ENCODE data around the gene HSD11B1L.

The HSD11B1L gene

GRCh38 chr19:5667751-5668271 is 13.0 kb upstream of the HSD11B1L start:
- no peak for DNase-seq (ENCODE audit: low spot score)

- DNase-seq (ENCODE audit: low spot score), result no peak
Observed at GRCh38 chr19:5669212-5669611, 11.6 kb upstream of the HSD11B1L start.

DNA sequence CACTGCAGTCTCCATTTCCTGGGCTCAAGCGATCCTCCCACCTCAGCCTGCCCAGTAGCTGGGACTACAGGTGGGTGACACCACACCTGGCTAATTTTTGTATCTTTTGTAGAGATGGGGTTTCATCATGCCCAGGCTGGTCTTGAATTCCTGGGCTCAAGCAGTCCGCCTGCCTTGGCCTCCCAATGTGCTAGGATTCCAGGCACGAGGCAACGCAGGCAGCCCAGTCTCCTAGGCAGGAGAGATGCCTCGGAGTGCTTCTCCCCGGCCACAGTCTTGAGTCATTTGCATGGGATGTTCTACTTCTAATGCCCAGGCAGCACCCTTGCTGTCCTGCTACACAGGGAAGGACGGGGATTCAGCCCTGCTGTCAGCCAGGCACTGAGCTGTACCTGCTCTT is 9.2 kb upstream of the HSD11B1L start:
- DNase-seq (ENCODE audit: low spot score), result no peak

DNA sequence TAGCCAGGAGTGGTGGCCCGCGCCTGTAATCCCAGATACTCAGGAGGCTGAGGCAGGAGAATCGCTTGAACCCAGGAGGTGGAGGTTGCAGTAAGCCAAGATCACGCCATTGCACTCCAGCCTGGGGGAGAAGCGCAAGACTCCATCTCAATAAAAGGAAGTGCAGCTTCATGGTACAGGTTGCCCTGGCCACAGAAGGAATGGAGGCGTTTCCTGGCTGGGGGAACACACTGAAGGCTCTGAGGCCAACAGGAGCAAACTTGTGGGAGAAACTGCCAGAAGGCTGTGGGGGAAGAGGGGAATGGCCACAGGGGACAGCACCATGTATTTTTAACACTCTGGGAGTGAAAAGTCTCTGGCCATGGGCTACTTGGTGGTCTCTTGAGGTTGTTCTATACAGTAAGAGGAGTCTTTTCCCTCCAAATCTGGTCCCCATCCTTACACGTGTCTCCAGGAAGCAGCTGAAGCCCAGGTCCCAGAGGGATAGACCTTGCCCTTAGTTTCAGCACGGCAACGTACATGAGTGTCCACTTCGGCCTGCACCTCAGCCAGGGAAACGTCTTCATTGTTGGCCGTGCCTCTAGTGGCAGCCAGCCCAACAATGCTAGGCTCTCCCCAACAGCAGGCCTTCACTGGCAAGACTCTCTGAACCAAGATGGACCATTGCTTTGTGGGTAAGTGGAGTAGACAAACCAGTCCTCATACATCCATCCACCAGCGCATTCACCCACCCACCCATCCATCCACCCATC is 7.9 kb upstream of the HSD11B1L start:
- DNase-seq (ENCODE audit: low spot score), result no peak

DNA sequence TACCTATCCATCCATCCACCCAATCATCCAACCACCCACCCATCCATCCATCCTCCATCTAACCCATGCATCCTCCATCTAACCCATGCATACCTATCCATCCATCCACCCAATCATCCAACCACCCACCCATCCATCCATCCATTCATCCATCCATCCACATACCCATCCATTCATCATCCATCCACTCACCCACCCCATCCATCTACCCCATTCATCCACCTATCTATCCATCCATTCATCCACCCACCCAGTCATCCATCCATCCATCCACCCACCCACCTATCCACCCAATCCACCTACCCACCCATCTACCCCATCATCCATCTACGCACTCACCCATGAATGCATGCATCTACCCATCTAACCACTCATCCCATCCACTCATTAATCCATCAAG is 7.1 kb upstream of the HSD11B1L start:
- DNase-seq (ENCODE audit: low spot score), result no peak

- no peak for DNase-seq (ENCODE audit: low spot score)
Observed at GRCh38 chr19:5674714-5675113, 6.1 kb upstream of the HSD11B1L start.

DNA sequence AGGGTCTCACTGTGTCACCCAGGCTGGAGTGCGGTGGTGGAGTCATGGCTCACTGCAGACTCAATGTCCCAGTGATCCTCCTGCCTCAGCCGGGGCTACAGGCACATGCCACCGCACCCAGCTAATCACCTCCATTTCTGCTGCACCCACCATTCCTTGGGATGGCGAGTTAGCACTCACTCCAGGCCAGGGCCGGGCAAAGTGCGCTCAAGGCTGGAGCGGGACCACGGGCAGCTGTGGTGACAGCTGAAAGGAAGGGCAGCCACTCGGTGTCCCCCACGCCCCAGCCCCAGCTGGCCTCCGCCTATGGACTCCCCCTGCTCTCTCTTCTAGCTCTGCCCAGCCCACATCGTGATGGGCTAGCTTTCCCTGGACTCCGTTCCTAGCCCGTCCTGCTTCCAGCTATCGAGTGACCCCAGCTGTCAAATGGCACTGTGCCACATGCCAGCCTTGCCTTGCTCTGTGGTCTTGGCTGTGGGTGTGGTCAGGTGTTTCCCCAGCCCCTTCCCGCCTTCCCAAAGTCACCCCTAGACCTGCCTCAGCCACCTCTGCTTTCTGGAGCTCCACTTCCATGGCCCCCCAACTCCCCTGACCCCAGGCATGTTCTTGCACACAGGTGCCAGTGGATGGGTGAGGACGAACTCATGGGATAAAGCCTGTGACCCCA is 4.6 kb upstream of the HSD11B1L start:
- DNase-seq (ENCODE audit: low spot score), result no peak

- no peak for DNase-seq (ENCODE audit: low spot score)
Observed at GRCh38 chr19:5676772-5677105, 4.1 kb upstream of the HSD11B1L start.

GRCh38 chr19:5677136-5677535 is 3.7 kb upstream of the HSD11B1L start:
- DNase-seq (ENCODE audit: low spot score), result no peak

GRCh38 chr19:5677580-5677979 is 3.2 kb upstream of the HSD11B1L start:
- DNase-seq (ENCODE audit: low spot score), result no peak

DNA sequence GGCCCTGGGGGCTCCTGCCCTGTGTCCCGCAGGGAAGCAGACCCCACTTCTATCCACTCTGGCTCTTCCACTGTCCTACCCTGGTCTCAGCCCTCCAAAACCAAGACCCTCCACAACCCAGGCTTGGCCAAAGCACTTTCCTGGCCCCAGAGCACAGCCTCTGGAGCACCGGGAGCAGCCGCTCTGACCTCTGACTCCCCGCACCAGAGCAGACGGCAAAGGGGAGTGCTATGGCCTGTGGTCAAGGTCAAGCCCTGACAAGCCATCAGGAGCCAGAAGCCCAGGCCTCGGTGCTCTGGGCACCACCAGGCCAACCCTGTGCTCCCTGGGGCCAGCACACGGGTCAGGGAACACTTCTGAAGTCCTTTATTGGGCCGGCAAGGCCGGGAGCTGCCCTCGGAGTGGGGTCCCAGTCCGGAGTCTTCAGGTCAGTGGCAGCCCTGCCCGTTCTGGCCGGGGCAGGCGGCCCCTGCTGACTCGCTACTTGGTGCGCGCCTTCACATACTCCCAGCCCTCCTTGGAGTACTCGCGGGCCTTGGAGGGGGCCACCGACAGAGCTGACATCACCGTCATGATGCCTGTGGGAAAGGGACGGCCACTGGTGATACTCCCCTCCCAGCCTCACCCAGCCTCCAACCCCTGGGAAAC is 2.6 kb upstream of the HSD11B1L start:
- DNase-seq (ENCODE audit: low spot score), result no peak

- DNase-seq (ENCODE audit: low spot score), result peak; percentile 41
Observed at GRCh38 chr19:5679289-5680083, 1.3 kb upstream of the HSD11B1L start.

GRCh38 chr19:5680084-5680436 is 767 bp upstream of the HSD11B1L start:
- DNase-seq (ENCODE audit: low spot score), result no peak

- DNase-seq (ENCODE audit: low spot score), result no peak
Observed at GRCh38 chr19:5681391-5682106, 722 bp downstream of the HSD11B1L start.

- DNase-seq (ENCODE audit: low spot score), result no peak
Observed at GRCh38 chr19:5682107-5682482, 1.3 kb downstream of the HSD11B1L start.

DNA sequence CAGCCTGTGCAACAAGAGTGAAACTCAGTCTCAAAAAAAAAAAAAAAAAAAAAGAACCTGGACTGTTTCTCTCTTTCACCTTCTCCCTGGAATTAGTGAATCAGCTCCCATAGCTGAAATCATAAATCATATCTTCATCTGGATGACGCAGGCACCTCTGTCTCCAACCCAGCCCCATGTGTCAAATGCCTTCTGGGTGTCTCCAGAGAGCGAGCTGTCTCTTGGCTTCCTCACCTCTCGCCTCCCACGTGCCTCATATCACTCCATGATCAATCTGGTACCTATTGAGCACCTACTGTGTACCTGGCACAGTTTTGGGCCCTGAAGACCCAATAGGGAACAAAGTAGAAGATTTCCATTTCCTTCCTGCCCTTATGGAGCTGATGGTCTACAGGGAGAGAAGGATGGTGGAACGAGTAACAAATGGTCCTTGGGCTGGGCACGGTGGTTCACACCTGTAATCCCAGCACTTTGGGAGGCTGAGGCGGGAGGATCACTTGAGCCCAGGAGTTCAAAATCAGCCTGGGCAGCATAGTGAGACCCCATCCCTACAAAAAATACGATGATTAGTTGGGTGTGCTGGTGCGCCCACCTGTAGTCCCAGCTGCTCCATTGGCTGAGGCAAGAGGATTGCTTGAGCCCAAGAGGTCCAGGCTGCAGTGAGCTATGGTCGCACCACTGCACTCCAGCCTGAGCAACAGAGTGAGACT is 2.5 kb downstream of the HSD11B1L start:
- DNase-seq (ENCODE audit: low spot score), result no peak

DNA sequence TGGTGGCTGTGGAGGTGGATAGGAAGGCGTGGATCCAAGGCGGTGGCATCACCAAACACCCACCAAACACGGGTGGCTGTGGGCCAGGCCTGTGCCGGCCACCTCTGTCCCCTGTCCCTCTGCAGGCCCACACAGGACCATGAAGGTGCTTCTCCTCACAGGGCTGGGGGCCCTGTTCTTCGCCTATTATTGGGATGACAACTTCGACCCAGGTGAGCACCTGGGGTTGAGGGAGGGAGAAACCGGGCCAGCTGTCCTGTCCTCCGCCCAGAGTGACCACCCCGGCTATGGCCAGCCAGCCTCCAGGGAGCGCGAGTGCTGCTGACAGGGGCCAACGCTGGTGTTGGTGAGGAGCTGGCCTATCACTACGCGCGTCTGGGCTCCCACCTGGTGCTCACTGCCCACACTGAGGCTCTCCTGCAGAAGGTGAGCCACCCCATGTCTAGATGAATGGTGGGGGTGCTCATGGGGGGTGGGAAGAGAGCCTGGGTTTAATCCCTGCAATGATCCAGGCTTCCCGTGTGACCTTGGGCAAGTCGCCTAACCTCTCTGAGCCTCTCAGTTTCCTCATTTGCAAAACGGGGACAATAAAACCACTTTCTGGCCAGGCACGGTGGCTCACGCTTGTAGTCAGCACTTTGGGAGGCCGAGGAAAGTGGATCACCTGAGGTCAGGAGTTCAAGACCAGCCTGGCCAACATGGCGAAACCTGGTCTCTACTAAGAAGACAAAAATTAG is 4.0 kb downstream of the HSD11B1L start:
- DNase-seq (ENCODE audit: low spot score), result no peak

DNA sequence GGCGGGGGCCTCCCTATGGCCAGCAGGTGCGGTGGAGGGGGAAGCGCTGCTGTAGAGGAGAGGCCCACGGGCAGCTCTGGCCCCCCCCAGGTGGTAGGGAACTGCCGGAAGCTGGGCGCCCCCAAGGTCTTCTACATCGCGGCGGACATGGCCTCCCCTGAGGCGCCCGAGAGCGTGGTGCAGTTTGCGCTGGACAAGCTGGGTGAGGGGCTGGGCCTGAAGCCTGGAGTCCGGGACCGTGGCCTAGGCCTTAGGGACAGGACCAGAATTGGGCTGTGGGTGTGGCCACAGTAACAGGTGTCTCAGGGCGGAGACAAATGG is 5.5 kb downstream of the HSD11B1L start:
- DNase-seq (ENCODE audit: low spot score), result no peak

- DNase-seq (ENCODE audit: low spot score), result peak; percentile 97
Observed at GRCh38 chr19:5686647-5687359, 6.0 kb downstream of the HSD11B1L start.
